Testis (tissue), 3 donors: ENCODE results near the gene KRTAP6-2. TPM values are rescaled to one million over a fixed set of nuclear protein-coding genes. Genes with fewer than 3 reads are reported as not detected.

Experiments used
- DNase-seq: peaks from one replicate; pipeline ENCODE4 v3.0.0-alpha.2; 2019
- H3K27ac ChIP-seq, 2 donors: fragments of 200-600 bp; sonication (generic); one replicate each; pipeline ENCODE4 v1.5.1; 2019
- H3K27me3 ChIP-seq: fragments of 200-600 bp; sonication (generic); one replicate; pipeline ENCODE4 v1.5.1; 2019
- H3K36me3 ChIP-seq: fragments of 200-600 bp; sonication (generic); one replicate; pipeline ENCODE4 v1.5.1; 2017; ENCODE audit warnings: low read depth; ENCODE audit errors: missing control alignments
- H3K4me1 ChIP-seq: fragments of 200-600 bp; sonication (generic); one replicate; pipeline ENCODE4 v1.5.1; 2019
- H3K4me3 ChIP-seq, 2 donors: fragments of 200-600 bp; sonication (generic); one replicate each; pipeline ENCODE4 v1.5.1; 2017 to 2019
- H3K9me3 ChIP-seq: fragments of 200-600 bp; sonication (generic); one replicate; pipeline ENCODE4 v1.5.1; 2017
- POLR2A ChIP-seq: fragments of 450-650 bp; IDR thresholded peaks from one replicate; pipeline ENCODE4 v1.6.1; 2017; ENCODE audit warnings: antibody characterized with exemption, mild to moderate bottlenecking, moderate library complexity
- WGBS, 2 donors: methylation state at CpG; one replicate each; pipeline ENCODE4 v1.1.5; 2018; 5-methylcytosine and 5-hydroxymethylcytosine counted together
- intact Hi-C: fragments of 100-400 bp; cut with DNase I; formaldehyde crosslinking; loops from one replicate; pipeline ENCODE4 v1.15.1; 2023; ENCODE audit warnings: low total_unique reads
- polyA plus RNA-seq: library from polyadenylated mRNA; stranded (reverse); fragments of 350-450 nt; fragmentation: Illumina TruSeq; extraction: RNeasy Lipid Tissue Mini Kit (QIAGEN cat#74804); gene quantifications from one replicate; pipeline ENCODE4 v1.2.3, GENCODE V29; 2014; ENCODE audit warnings: low read depth, low replicate concordance; ENCODE audit not compliant: insufficient read depth
- total RNA-seq, 2 donors: library from RNA; depleted of rRNA; stranded (reverse); fragments of >200 nt; gene quantifications; one replicate each; pipeline ENCODE4 v1.2.3, GENCODE V29; 2016
- TF ChIP-seq, protein P1 (sequence below), 3 experiments: fragments of 450-650 bp in 2 of 3; fragments of 200-600 bp in 1 of 3; sonication (generic) in 1 of 3; IDR thresholded peaks; one replicate each; pipeline ENCODE4 v1.5.1; 2016 to 2019; ENCODE audit warnings: antibody characterized with exemption in 3 of 3, mild to moderate bottlenecking in 2 of 3, moderate library complexity in 1 of 3

KRTAP6-2 gene
- total and polyA plus RNA-seq, 3 donors from 2014 or later, result not detected

DNA sequence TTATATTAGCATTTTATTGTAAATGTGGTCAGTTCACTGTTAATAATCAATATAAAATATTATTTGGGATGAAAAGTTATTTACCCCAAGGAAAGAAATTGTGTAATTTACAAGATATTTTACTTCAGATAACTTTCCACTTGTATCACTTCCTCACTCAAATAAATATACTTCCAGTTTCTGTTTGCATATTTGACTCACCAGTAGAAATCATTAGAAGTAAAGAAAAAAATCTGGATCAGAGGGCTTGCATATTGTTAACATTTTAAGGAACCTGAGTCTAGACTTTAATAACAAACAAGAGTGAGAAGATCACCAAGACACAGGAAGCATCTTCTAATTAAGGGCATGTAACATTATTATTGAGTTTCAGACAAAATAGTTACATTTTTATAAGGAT lies 21.4 kb upstream of the KRTAP6-2 start:
- intact Hi-C loops, result no loop called here
- TF ChIP-seq POLR2A, result no peak
- TF ChIP-seq, protein P1, sequence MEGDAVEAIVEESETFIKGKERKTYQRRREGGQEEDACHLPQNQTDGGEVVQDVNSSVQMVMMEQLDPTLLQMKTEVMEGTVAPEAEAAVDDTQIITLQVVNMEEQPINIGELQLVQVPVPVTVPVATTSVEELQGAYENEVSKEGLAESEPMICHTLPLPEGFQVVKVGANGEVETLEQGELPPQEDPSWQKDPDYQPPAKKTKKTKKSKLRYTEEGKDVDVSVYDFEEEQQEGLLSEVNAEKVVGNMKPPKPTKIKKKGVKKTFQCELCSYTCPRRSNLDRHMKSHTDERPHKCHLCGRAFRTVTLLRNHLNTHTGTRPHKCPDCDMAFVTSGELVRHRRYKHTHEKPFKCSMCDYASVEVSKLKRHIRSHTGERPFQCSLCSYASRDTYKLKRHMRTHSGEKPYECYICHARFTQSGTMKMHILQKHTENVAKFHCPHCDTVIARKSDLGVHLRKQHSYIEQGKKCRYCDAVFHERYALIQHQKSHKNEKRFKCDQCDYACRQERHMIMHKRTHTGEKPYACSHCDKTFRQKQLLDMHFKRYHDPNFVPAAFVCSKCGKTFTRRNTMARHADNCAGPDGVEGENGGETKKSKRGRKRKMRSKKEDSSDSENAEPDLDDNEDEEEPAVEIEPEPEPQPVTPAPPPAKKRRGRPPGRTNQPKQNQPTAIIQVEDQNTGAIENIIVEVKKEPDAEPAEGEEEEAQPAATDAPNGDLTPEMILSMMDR (IDR thresholded peaks at IDR 0.05), result no peak
- Histone ChIP-seq H3K4me3 (no peak overlapping the region), H3K36me3 (no peaks in the 10 kb centered on the region), H3K27me3 (no peaks in the 10 kb centered on the region), H3K9me3 (no peaks in the 10 kb centered on the region), H3K27ac (no peak overlapping the region), H3K4me1 (no peaks in the 10 kb centered on the region)
- no peak for DNase-seq

DNA sequence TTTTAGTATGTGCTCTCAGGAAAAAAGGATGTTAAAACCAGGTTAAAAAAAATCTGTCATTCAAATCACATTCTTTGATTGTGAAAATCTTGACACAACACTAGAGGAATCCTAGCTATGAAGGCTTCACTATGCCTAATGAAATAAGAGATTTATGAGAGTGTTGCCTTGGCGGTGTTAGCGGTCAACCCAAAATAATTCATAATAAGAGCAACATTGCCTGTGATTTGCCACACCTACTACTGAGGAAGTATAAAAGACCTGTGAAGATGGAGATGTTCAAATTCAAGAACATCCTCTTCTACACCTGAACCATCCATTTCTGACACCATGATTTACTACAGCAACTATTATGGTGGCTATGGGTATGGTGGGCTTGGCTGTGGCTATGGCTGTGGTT lies 17.4 kb upstream of the KRTAP6-2 start, which contains the start of gene KRTAP20-1:
Gene KRTAP20-1 (plus strand): TSS at position 301 of the 400 bp plus-strand sequence. CDS start 30 bp downstream, at position 331.
- no peak for TF ChIP-seq POLR2A
- TF ChIP-seq, protein P1 (IDR thresholded peaks at IDR 0.05), result no peak
- Histone ChIP-seq H3K36me3 (no peaks in the 10 kb centered on the region), H3K27me3 (no peaks in the 10 kb centered on the region), H3K4me3 (no peak within 1 kb of the TSS), H3K4me1 (no peaks in the 10 kb centered on the region), H3K9me3 (no peaks in the 10 kb centered on the region), H3K27ac (no peak within 1 kb of the TSS)
- 81 to 92% methylated on average over 2 of the region's 2 CpGs for WGBS, 2 donors
- intact Hi-C loops, result no loop called here
- DNase-seq, result no peak

DNA sequence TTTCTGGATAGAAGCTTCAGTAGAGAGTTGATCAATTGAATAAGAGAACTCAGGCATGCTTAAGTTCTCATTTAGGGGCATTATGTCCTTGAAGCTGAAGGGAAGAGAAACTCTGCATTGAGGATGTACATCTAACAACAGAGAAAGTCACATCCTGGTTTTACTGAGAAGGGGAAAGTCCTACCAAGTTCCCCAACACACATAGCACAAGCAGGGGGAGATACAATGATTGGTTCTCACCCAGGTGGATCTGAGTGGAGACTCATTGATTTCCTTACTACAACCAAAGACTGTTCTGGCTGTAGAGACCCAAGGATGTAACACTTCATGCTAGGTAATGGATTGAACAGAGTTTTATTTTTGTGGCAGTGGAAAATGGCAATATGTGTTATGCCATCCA lies 16.5 kb upstream of the KRTAP6-2 start:
- intact Hi-C loops, result no loop called here

DNA sequence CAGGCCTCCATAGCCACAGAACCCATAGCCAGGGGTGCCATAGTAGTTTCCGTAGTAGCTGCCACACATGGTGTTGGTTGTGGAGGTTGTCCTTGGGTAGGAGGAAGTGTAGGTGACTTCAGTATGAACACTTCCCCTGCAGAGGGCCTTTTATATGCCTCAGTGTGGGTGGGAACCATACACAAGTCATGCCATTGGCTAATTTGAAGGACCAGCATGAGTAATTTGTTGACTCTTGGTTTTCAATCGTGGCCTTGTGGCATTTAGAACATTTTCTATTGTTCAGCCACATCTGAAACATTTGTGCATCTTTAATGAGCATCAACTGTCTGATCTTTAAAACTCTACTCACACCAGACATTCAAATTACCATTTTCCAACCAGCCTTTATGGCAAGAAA lies 15.1 kb upstream of the KRTAP6-2 start, which contains the start of gene KRTAP6-1:
Gene KRTAP6-1 (minus strand): TSS at position 95 of the 400 bp plus-strand sequence. CDS start 26 bp downstream, at position 69.
- H3K9me3 ChIP-seq, result no peaks in the 10 kb centered on the region
- intact Hi-C loops, result no loop called here
- DNase-seq, result no peak
- 78 to 85% methylated on average over 2 of the region's 2 CpGs for WGBS, 2 donors
- no peak for TF ChIP-seq POLR2A
- TF ChIP-seq, protein P1 (IDR thresholded peaks at IDR 0.05), result no peak
- no peak within 1 kb of the TSS for H3K27ac ChIP-seq
- no peaks in the 10 kb centered on the region for H3K4me1 ChIP-seq
- H3K27me3 ChIP-seq, result no peaks in the 10 kb centered on the region
- H3K4me3 ChIP-seq, result no peak within 1 kb of the TSS
- no peaks in the 10 kb centered on the region for H3K36me3 ChIP-seq

More for the DNA sequence above, 16.5 kb upstream of the KRTAP6-2 start:
- DNase-seq, result no peak
- no peaks in the 10 kb centered on the region for H3K9me3 ChIP-seq
- H3K27ac ChIP-seq, result no peak overlapping the region
- TF ChIP-seq POLR2A, result no peak
- TF ChIP-seq, protein P1 (IDR thresholded peaks at IDR 0.05), result no peak
- no peaks in the 10 kb centered on the region for H3K4me1 ChIP-seq
- H3K27me3 ChIP-seq, result no peaks in the 10 kb centered on the region
- H3K36me3 ChIP-seq, result no peaks in the 10 kb centered on the region
- no peak overlapping the region for H3K4me3 ChIP-seq

DNA sequence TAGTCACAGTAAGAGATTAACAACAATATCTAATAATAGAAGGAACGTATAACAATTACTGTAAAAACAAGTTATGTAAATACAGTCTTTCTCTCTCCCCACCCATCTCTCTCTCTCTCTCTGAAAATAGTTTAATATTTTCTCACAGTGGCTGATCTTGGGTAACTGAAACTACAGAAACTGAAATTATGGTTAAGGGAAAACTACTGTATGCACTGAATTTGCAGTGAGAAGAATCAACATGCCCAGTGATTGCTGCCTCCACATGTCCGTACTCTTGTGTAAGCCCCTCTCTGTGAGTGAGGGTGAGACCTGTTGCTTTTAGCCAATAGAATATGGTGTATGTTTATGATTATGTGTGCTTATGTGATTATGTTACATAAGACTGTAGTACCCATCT lies 13.4 kb upstream of the KRTAP6-2 start:
- no peak for DNase-seq
- no peaks in the 10 kb centered on the region for H3K9me3 ChIP-seq
- intact Hi-C loops, result no loop called here
- H3K4me3 ChIP-seq, result no peak overlapping the region
- H3K27me3 ChIP-seq, result no peaks in the 10 kb centered on the region
- TF ChIP-seq, protein P1 (IDR thresholded peaks at IDR 0.05), result no peak
- no peak for TF ChIP-seq POLR2A
- 83 to 90% methylated on average over 2 of the region's 2 CpGs for WGBS, 2 donors
- no peaks in the 10 kb centered on the region for H3K36me3 ChIP-seq
- H3K27ac ChIP-seq, result no peak overlapping the region
- H3K4me1 ChIP-seq, result no peaks in the 10 kb centered on the region
